HG03196 (cell line): ENCODE measurements around the gene RHBDF2.
A peak's percentile ranks its signal among the peaks of the same experiment; 100 is the strongest.

ENCODE experiments used
- ATAC-seq: cut with Tn5 transposase; IDR thresholded peaks from one replicate; pipeline ENCODE4 v1.9.1; 2021; ENCODE audit not compliant: unreplicated experiment

Gene RHBDF2

GRCh38 chr17:76502341-76503211 lies 1.4 kb upstream of the RHBDF2 start:
- no peak for ATAC-seq

DNA sequence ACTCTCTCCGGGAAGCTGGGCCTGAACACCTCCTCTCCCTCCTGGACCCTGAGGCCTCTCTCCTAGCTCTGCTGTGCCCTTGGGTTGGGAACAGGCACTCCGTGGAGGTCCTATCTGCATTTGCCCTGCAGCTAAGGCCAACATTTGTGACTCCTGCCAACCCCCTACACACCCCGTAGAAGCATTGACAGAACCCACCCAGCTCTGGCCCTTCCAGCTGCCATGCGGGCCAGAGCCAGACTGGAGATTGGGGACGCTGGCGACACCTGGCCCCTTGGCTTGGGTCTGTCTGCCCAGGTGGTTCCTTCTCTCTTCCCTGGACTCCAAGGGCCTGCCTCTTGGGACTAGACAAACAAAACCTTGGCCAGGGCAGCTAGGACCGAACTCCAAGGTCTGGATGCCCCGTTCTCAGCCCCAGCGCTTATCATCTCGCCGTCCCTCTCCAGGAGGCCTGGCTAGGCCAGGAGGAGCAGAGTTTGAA lies 644 bp upstream of the RHBDF2 start:
- ATAC-seq: no peak

GRCh38 chr17:76500747-76501017 lies 541 bp downstream of the RHBDF2 start:
- no peak for ATAC-seq

GRCh38 chr17:76500074-76500746 lies 1.0 kb downstream of the RHBDF2 start:
- no peak for ATAC-seq

DNA sequence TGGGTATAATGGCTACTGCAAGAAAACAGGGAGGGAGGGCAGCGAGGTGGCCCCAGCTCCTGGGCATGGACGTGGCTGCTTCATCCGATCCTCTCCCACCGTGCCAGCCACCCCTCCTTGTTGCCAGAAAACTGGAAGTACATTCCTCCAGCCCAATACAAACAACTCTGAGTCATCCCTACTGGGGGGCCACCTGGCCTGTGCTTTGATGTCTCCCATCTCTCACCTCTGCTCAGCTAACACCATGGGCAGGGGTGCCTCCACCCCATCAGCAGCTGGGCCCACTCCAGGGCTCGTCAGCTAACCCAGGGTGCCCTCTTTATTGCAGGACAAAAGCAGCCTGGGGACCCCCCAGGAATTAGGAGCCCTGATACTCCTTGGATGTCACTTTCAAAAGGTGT lies 2.0 kb downstream of the RHBDF2 start:
- ATAC-seq: no peak

GRCh38 chr17:76498876-76499251 lies 2.4 kb downstream of the RHBDF2 start:
- ATAC-seq: no peak

DNA sequence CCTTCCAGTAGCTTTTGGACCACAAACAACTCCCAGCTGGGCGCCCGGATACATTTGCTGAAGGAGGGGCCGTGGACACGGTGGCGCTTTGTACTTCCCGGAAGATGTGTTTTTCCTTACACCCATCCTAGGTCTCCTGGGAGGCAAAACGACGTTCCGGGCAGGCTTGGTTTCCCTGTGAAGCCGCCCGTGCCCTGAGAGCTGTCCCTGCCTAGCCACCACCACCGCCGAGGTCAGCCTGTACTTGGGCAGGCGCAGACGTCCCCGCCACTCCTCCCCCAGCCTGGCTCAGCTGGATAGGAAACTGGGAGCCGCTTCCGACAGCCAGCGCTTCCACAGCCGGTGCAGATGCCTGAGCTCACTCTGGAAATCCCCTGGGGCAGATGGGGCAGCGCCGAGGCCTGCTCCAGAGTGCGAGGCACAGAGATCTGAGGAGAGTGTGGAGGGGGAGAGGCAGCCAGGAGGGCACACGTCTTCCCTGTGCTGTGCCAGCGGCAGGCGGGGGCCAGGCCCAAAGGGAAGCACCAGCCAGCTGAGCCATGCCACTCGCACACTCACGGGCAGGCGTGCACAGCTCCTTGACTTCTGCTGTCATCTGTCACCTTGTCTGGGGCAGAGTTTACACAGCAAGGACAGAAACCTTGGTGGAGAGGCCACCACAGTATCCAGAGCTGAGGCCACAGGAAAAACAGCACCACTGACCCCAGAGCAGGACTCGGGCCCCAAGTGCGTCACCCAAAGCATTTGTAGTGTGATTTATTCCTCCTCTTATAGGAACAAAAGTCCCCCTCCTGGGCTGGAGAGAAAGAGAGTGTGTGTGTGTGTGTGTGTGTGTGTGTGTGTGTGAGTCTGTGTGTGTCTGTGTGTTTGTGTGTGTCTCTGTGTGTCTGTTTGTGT lies 3.0 kb downstream of the RHBDF2 start:
- ATAC-seq: no peak

DNA sequence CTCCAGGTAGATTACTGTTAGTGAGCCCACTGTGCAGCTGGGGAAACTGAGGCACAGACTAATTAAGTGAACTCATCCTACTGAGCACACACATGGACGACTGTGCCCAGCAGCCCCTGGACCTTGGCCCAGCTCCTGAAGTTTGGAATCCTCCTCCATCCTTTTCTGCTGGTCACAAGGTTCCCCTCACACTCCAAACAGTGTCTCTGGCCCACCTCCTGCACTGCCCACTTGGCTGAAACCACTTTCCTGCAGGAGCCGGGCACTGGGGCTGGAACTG lies 3.6 kb downstream of the RHBDF2 start:
- ATAC-seq: no peak

GRCh38 chr17:76496464-76496863 lies 4.8 kb downstream of the RHBDF2 start:
- no peak for ATAC-seq

DNA sequence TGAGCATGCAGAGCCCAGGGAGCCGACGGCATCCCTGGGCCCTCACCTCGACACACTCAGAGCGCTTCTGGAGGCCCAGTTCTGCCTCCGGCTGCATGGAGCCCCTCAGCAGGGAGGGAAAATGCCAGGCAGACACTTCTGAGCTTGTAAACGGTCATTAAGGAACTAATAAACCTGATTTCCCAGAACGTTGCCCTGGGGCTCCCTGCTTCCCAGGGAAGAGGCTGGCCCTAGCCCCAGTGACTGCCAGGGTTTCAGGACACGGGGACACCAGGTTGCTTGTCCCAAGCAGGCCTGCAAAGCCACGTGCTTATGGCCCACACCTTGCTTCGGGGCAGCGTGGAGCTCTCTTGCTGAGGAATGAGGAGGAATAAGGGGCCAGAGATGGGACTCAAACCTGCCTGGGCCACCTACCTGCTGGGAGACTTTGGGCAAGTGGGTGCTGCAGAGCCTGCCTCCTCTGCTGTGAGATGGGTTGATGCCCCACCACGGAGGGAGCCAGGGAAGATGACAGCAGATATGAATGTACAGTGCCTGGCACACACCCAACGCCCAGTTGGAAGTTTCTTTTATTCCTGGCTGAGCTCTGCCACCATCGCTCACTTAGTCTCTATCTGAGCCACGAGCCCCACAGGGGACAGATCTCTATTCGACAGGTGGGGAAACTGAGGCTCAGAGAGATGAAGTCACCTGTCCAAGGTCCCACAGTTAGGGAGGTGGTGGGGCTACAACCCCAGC lies 5.4 kb downstream of the RHBDF2 start:
- ATAC-seq: no peak

DNA sequence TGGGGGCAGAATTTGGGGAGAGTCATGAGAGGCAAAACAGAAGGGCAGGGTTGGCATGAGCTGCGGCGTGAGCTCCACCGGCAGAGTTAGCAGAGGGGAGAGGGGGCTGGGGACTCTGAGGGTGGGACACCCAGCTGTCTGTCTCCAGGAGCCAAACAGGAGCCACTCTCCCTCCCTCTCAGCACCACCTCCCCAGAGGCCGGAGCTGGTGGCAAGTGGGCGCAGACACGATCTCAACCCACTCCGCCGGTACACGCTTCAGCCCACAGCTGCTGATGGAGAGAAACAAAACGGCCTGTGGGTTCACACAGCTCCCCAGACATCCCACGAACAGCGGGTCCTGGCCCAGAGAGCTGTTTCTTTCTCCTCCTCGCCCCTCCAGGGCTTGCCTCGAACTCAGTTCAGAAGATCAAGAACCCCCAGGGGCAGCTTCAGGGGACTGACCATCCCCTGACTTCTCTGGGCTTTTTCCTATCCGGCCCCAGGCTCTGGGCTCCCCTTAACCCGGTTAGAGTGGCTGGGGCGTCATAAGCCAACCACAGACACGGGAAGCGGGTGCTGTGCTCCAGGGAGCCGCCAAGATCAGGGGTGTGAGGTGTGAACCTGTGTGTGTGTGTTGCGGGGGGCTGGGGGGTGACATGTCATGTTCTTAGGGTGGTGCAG lies 7.6 kb downstream of the RHBDF2 start:
- ATAC-seq: no peak

DNA sequence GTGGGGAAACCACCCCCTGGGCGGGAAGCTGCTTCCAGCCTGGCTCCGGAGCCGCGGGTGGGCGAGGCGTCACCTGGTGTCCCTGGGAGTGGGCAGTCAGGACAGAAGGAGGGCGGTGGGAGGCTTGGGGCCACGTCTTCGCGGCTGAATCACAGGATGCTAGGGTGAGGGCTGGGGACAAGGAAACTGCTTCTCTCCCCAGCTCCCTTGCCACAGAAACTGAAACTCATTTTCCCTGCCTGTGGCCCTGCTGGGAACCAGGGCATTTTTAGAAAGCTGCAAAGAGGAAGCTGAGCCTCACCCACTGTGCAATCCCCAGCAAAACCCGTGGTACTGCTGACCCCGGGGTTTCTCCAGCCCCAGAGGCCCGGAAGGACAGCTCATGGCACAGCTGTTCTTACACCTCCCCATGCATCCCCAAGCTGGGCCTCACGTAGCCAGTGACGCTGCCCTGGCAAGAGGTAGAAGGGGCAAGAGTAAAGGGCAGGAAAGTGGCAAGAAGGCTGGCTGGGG lies 8.2 kb downstream of the RHBDF2 start:
- ATAC-seq: peak; percentile 46

DNA sequence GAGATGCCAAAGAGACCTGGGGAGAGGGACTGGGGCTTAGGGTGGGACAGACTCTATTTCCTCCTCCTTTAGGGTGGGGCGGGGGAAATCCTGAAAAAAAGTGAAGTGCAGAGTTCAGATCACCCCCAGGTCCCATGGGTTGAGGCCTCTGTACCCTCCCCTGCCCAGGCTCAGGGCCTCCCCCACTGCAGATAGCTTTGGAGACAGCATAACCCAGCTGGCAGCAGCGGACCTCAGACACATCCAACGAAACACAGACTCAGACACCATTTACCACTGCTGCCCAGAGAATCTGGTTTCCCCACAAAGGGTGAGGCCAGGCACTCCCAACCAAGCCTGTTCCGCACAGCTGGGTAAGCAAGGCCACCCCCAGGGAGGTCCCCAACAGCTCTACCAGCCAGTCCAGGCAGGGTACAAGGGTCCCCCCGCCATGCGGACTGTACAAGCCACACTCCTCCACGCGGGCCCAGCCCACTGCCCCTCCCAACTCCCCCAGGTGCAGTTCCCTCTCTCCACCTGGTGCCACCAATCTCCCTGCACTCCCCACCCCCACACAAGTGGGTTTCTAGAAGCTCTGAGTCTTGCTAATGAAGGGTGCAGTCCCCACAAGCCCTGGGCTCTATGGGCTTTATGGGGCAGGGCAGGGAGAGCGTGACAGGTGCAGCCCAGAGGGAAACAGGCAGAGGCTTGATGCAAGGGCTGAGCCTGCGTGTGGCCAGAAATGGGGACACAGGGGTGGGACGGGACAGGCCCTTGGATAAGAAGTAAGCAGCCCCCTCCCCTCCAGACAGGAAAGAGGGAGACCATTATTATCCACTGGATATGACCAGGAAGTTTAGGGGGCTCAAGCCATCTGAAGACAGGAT lies 8.9 kb downstream of the RHBDF2 start:
- ATAC-seq: peak; percentile 35

DNA sequence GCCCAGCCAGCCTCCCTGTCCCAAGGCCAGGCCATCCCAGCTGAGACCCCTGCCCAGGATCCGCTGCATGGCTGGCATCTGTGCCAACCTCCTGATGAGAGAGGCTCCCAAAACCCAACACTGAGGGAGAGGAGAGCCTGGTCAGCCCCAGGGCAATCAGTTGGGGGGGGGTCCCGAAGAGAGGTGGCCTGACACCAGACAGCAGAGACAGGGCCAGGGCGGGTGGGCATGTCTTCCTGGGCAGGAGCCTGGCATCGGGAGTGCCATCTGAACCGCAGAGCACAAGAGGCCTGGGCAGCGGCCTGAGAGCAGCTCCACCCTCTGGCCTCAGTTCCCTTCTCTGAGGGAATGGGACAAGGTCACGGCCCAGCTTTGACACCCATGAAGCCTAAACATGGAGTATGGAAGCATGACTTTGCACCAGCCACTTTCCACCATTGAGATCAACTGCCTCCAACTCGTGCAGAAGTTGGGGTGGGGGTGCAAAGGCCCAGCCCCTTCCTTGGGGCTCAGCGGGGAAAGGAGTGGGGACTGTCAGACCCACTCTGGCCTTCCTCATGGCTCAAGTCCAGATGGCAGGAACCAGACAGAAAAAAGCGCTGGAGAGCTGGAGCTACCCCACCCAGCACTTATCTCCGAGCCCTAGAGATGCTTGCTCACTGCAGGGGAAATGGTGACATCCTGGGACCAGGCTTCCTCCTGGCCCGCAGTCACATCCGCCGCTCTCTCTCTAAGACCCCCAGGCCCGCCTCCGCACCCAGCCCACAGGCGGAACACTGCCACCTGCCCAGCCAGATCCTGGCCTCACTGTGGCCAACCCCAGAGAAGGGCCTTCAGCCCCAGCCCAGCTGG lies 9.7 kb downstream of the RHBDF2 start:
- ATAC-seq: peak; percentile 12

DNA sequence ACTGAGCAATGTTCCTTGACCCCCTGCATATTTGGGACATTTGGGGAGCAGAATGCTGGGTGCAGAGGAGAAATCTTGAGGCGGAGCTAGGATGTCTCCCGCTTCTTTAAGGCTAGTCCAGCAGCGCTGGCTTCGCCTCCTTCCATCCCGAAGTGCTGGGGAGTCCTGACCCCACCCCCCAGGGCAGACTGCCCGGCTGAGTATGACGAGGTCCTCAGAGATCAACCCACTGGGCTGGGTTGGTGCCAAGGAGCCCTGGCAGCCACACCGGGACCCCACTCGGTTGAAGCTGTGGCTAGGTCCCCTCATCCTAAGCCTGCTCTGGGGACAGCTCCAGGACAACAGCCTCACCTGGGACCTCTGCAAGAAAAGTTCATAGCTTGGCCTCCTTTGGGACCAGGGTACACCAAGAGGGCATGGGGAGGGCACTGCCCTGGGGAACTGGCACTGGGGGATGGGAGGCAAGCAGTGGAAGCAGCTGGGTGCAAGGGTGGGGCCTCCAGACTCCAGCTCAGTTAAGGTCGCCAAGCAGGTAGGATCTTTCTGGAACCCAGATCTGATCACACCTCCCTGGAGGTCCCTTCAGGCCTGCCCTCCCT lies 11.0 kb downstream of the RHBDF2 start:
- ATAC-seq: no peak

- no peak for ATAC-seq
These were observed 13.6 kb downstream of the RHBDF2 start for GRCh38 chr17:76487451-76488192.

- ATAC-seq: no peak
These were observed 15.7 kb downstream of the RHBDF2 start for GRCh38 chr17:76485569-76485968.
